ENCODE measurements around the gene LSM2.
"Not testable (repeated sequence)": the region's sequence is repeated elsewhere in the genome, so short reads cannot be mapped to it uniquely, and the experiment has no call there.

LSM2 gene

DNA sequence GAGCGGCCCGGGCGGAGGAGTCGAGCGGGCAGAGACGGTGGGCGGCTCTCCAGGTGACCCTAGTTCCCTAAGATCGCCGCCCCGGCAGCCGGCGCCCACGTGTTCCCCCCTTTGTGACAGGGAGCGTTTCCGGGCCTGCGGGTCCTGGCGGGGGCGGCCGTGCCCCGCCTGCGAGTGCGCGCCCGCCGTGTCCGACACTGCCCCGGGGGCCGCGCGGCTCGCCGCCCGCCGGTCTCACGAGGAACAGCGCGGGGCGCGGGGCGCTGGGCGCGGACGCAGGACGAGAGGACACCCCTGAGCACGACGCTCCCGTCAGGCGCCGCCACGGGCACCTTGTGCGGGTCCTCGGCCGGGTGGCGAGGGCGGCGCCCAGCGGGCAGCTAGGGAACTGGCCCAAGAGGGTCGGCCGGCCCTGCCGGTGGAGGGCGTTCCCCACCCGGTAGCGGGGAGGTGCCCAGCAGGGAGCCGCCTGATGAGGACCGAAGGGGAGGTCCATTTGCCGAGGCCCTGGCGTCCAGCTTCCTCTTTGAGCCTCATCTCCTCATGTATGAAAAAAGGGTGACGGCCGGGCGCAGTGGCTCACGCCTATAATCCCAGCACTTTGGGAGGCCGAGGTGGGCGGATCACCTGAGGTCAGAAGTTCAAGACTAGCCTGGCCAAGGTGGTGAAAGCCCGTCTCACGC is 11.0 kb downstream of the LSM2 start, which contains the start of gene VARS1:
TSS of gene VARS1 (minus strand) at position 137 of the 683 bp plus-strand sequence. CDS start 535 bp downstream, outside the sequence.
- peak; percentile 98 for DNase-seq

DNA sequence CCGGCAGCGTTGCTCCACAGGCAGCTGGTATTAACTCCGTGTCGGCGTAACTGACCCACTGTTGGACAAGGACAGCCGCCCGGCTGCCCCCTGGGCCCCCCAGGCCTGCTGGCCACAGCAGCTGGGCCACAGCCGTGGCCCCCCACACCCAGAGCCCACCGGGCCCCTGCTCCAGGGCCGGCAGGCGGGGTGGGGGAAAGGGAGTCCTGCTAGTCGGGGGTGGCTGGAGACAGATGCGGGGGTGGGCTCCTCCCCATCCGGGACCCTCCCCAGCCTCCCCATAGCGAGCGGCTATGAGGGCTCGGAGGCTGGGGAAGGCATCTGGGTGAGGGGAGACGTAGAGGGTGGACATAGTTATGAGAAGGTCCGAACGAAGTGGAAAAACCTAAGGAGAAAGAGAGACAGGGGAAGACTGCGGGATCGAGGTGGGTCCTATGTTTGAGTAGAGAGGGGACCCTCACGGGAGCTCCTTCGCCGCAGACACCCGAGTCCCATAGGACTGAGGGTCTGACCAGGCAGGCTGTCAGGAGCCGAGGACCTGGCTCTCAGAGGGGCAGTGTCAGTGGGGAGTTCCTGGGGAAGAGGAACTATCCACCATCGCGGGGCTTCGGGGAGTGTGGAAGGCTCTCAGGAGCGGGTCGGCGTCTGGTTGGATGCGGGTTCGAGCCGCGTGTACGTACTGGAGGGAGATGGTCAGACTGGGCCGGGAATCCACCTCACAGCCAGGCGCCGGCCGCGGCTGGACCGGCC is 11.7 kb downstream of the LSM2 start:
- DNase-seq, result no peak

DNA sequence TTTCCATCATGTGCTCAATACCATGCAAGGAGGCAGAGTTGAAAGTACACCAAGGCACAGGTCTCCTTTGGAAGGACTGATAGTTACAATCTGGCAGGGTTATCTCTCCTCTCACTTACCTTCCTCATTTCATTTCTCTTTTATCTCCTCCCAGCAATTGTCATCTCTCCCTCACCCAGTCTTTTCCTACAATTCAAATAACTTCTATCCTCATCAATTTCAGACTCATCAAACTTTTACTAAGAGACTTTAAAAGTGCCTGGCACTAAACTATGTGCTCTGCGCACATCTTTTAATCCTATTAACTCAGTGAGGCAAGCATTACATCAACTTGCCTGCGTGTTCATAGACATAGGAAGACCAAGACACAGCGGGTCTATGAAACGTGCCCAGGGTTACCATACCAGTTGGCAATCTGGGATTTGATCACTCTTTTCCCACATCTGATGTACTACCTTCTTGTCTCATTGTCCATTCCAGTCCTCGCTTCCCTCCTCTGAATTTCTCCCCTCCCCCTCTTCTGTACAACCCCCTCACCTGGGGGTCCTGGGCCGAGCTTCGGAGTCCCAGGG is 12.4 kb downstream of the LSM2 start:
- DNase-seq, result peak; percentile 56

DNA sequence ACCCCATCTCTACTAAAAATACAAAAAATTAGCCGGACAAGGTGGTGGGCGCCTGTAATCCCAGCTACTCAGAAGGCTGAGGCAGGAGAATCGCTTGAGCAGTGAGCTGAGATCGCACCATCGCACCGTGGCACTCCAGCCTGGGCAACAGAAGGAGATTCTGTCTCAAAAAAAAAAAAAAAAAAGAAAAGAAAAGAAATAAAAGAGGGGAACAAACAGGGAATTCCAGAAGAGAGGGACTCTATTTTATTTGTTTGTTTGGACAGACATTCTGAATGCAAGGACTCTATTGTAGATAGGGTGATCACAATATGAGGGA is 12.9 kb downstream of the LSM2 start:
- DNase-seq, result not testable (repeated sequence)

DNA sequence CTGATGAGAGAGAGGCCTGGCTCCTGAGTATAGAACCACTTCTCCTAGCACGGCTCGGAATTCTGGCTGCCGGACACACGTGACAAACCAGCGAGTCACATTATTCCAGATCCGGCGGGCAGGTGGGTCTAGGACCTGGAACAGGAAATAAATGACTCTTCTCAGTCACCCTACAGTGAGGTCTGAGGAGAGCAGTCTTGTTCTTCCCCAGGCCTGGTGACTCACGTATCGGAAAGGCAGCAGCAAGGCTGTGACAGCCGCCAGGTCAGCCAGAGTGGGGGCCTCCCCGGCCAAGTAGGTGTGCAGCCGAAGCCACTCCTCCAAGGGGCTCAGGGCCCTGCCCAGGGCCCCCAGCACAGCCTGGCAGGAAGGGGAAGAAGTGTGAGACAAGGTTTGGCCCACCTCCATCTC is 14.0 kb downstream of the LSM2 start:
- DNase-seq, result no peak

DNA sequence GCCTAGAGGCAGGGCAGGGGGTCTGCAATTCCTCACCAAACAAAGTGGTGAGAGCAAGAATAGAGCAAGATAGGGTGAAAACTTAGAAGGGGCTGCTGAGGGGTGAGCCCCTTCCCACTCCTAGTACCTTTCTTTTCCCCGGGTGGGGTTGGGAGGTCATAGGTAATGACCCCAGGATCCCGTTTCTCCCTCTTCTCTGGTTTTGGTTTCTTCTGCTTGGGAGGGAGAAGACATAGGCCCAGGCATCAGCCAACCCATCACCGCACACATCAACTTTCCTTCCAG is 14.7 kb downstream of the LSM2 start:
- DNase-seq, result no peak

DNA sequence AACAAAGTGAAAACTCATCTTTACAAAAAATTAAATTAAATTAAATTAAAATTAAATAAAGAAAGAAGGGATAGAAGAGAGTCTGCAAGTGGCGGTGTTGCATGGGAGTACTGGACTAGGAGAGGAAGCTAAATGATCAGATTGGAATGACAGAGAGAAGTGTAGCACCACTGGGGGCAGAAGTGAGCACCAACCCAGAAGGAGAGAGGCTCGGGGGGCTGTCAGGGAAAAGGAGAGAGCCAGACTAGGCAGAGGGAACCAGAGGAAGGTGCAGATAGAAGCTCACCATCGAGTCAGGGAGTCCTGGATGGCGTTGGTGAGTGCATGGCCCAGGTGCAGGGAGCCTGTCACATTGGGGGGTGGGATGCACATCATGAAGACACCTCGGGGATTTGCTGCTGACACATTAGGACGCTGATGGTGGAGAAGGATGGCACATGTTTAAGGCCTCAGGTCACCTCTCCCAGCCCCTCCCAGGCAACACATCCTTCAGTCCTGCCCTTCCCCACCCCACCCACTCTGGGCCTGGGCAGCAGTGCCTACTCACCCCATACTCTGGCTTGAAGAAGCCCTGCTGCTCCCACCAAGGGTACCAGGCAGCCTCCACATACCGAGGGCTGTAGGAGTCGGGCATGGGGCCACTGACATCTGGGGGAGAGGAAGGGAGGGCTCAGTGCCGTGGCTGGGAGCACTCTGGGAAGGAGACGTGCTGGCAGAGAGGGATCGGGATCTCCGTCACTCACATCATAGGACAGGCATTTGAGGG is 15.3 kb downstream of the LSM2 start:
- DNase-seq, result peak; percentile 65

DNA sequence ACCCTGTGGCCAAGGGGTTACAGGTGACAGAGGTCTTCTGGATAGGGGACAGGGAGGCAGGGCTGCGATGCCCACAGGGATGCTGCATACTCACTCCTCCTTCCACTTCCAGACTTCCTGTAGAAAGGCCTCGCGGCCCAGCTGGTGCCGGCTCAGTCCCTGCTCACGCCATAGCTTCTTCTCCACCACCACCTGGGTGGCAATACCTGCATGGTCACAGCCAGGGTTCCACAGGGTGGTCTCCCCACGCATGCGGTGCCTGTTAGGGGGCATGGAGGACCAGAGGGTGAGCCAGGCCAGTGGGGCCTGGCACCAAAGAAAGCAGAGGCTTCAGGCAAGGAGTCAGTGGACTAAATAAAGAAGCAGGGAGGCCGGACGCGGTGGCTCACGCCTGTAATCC is 21.3 kb downstream of the LSM2 start:
- no peak for DNase-seq

DNA sequence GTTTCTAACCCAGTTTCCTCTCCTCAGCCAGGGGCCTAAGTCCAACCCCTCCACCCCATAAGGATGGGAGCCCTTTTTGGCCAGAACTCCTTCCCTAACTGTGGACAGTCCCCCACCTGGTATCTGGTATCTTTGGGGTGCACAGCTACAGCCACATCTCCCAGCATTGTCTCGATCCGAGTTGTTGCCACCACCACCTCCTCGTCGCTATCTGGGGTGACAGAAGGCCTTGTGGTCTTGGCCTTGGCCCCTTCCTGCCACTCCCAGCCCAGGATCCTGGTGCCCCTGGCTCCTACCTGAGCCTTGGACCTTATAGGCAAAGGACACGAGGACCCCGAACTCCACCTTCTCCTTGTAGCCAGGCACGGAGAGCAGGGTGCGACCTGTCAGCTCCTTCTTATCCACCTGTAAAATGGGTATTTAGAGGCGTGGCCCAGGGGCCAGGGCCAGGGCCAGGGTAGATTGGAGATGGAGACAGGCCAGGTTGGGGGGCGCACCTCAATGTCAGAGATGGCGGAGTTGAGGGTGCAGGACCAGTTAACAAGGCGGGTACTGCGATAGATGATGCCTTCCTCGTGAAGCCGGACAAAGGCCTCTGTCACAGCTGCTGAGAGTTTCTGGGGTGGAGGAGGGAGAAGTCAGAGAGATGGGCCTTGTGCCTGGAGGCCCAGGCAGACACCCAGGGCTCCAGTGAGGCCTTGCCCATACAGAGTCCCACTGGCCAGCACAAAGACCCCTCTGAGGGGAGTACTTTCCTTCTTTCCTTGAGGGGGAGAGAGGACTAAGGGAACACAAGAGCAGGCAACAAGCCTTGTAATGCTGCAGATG is 22.5 kb downstream of the LSM2 start:
- no peak for DNase-seq

DNA sequence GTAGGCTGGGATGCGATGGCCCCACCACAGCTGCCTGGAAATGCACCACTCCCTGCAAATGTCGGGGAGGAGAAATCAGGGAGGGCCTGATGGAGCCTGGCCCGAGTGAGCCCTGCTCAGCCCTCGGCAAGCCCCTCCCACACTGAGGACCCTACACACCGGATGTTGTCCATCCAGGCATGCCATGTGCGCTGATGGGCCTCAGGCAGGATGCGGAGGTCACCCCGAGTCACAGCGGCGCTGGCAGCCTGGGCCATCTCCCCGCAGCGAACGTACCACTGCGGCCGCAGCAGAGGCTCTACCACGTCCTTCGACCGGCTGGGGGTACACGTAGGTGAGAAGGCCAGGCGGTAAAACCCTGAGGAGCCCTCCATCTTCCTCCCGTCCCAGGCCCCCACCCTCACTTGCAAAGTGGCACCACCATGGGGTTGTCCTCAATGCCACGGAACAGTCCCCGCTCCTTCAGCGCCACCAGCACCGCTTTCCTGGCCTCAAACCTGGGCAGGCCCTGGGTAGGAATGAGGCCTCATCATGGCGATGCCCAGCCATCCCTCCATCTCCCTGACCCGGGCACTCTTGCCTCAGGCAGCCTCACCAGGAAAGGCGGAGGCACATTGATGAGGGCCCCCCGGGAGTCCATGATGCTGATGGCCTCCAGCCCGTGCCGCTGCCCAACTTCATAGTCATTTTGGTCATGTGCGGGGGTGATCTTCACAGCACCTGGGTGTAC is 24.5 kb downstream of the LSM2 start:
- no peak for DNase-seq

DNA sequence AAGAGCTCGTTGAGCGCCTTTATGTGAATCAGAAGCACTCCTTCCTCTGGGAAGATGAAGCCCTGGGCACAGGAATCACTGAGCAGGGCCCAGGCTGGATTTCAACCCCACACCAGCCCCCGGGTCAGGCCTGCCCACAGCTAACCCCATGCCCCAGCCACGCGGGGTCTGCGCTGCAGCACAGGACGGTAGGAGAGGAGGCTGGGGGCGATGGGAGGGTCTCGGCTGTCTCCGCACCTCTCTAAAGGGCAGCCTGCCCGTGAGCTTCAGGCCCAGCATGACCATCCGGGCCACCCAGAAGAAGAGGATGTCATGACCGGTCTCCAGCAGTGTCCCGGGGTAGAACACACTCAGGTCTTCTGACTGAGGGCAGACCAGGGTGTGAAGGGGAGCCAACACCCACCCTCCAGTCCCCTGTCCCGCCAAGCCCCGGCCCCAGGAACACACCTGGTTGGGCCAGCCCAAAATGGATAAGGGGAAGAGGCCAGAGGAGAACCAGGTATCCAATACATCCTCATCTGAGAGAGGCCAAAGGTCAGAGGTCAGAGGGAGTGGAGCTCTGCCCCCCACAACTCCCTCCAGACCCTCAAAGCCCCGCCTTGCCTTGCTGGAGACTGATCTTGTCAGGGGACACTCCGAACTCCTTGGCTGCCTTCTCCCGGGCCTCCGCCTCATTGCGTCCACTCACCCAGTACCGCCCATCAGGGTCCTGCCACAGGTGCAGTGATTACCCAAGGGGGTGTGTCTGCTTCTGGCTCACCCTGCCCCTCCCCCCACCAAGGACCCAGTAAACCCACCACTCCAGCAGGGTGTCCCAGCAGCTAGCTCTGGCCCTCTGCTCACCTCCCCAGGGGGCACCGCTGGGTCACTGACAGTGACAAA is 25.3 kb downstream of the LSM2 start:
- no peak for DNase-seq

DNA sequence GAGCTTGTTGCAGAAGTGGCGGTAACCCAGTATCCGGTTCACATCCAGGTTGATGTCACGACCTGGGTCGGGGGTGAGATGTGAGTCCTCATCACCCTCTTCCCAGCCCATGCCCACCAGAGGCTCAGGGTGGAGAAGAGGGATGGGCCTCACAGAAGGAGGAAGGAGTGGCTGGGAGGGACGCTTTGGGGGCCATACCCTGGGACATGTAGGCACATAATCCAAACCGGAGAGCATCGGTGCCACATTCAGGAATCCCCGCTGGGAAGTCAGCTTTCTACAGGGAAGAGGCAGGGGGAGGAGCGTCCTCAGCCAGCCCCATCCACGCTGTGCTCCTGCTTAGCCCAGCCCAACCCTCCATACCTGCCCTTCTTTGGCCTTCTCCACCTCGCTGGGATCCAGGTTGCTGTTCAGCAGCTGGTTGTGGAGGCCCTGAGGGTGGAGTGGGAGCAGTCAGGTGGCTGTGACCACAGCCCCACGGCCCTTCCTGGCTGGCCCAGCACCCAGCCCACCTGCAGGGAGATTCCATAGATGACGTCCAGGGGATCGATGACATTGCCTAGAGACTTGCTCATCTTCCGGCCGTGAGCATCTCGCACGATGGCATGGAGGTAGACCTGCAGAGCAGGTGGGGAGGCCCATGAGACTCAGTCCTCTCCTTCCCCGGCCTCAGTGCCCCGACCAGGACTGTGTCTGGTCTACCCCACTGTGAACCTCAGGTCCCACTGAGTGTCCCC is 26.1 kb downstream of the LSM2 start:
- DNase-seq, result no peak

DNA sequence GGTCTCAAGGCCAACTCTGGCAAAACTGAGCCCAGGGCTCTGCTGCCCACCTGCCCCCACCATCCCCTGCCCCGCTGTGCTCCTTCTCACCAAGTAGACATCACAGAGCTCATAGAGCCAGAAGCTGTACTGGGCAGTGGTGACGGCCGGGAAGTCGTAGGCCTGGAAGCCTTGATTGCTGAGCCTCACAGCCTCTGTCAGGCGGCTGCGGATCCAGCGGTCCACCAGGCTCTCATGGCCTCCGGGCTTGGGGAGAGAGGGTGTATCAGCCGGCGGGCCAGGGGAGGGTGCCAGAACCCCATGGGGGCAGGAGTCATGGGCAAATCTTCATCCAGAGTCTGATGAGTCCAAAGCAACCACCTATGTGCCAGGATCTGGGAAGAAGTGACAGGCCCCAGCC is 26.9 kb downstream of the LSM2 start:
- DNase-seq, result no peak

DNA sequence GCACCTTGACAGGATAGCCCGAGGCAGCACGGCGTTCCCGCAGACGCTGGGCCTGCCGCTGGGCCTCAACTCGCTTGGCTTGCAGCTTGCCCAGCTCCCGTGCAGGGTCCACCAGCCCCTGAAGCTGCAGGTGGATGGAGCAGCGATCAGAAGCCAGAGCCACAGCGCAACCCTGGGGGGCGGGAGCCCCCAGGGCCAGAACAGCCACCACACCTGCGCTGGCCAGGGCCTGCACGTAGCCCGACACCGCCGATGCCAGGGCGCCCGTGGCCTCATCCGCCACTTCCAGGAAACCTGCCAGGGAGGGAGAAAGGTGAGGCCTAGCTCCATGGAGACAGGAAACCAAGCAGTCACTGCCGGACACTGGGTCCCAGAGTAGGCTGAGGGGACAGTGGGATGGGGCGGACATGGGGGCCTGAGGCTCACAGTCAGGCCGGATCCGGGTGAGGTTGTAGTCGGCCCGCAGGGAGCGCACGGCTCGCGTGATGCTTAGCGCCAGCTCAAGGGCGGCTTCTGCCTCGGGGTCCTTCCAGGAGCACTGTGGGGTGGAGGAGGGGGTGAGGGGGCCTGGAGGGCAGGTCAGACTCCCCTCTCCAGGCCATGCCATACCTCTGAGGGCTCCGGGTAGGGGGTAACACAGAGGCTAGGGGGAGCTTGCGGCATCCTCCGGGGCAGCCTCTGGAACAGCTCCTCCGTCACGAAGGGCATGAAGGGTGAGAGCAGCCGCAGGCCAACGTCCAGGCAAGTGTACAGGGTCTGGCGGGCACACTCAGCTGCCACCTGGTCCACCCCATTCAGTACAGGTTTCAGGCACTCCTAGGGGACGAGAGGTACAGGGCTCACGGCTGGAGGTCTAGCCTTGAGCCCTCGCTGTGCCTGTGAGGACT is 27.5 kb downstream of the LSM2 start:
- DNase-seq, result no peak

DNA sequence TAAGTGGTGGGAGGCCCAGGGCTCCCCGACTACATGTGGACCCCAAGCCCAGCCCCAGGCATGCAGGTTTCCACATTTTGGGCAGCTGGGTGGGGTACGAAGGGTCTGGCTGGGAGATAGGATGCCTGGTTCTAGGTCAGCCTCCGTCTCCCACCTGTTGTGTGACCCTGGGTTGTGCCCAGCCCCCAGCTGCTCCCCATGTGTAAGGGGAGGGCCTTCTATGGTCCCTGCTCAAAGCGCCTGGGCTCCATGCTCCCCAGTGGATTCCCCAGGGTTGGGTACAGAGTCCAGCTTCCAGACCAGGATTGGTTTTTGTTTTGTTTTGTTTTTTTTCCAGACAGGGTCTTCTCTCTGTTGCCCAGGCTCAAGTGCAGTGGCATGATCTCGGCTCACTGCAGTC is 28.6 kb downstream of the LSM2 start:
- no peak for DNase-seq

DNA sequence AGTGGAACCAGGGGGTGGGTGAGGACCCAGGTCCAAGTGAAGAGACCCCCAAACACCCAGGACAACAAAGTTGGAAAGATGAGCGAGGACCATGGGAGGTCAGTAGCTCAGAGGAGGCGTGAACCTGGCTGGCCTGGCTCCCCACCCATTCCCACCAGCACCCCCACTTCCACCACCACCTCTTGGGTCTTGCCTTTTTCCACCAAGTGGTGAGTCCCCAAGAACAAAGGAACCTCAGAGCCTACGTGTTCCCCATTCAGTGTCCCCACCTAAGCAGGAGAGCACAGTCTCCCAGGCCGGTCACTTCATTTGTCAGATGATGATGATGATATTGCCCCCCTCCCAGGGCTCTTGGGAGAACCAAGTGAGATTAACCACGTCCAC is 29.1 kb downstream of the LSM2 start:
- DNase-seq, result no peak

DNA sequence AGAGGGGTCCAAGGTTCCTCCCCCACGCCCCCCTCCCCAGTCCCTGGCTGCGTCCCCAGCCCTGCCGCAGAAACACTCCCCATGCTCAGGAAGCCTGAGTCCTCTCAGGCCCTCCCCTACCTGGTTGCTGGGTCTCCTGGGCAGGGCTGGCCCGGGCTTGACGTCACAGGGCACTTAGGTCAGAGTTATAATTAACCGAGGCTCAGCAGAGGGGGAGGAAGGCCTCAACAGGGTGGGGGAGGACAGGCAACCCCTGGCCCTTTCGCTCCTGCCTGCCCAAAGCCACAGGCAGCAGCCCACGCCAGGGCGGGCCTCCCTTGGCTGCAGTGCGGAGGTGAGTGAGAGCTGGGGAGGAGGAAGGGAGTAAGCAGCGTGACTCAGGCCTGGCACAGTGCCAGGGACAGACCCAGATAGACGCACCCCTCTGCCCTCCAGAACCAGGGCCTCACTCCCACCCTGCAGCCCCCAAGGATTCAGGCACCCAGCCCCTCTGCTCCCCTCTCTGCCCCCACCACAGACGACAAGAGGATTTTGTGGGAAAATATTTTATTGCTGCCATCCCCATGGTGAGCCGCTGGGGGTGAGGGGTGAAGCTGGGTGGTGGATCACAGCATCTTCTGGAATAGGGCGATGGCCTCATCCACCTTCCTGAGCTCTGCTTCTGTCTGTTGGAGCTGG is 29.6 kb downstream of the LSM2 start, which contains the start of gene VWA7:
TSS of gene VWA7 (minus strand) at position 340 of the 678 bp plus-strand sequence. CDS start 549 bp downstream, outside the sequence.
- peak; percentile 98 for DNase-seq

DNA sequence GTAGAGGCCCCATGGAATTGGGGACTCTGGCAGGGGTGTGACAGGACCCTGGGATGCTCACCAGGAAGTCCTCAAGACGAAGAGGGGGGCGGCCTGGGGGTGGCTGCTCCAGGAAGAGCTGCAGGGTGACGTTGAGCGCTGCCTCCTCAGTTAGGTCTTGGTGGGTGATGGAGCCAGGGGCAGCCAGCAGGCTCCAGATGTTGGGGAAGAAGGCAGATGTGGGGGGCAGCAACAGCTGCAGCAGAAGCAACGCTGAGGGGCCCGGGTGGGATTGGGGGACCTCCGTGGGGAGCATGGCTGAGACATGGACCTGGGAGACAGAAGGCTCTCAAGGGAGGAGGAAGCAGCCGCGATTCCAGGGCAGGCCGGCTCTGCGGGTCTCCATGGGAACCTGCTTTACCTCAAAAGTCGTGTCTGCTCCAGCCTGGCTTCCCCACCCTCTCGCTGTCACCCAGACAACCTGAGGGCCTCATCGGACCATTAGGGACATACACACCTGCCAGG is 30.2 kb downstream of the LSM2 start:
- DNase-seq, result peak; percentile 92
